Activated T-helper 1 cell treated with anti-CD3 and anti-CD28 coated beads, Interleukin-12 subunit alpha, Interleukin-12 subunit beta, Interleukin-2, Interleukin-4 antibody, amounts not matched to agents 30 ng/mL and 10 ng/mL and 1 ng/mL, durations not matched to agents 14 hours and 24 hours and 36 hours (primary cell): ENCODE measurements around the gene TEX101. TPM values are rescaled to one million over a fixed set of nuclear protein-coding genes. Genes with fewer than 3 reads are reported as not detected.
"Not testable (repeated sequence)": the region's sequence is repeated elsewhere in the genome, so short reads cannot be mapped to it uniquely, and the experiment has no call there.

Experiments
- DNase-seq: peaks from one replicate; pipeline ENCODE4 v3.0.0; 2021; ENCODE audit warnings: low spot score
- H3K27ac Mint-ChIP-seq: one replicate; pipeline ENCODE4 v1.8.0; 2021; ENCODE audit warnings: mild to moderate bottlenecking, mixed read lengths
- H3K27me3 Mint-ChIP-seq: one replicate; pipeline ENCODE4 v1.8.0; 2022; ENCODE audit warnings: mild to moderate bottlenecking, moderate library complexity, mixed read lengths; ENCODE audit not compliant: insufficient read depth
- H3K36me3 Mint-ChIP-seq: one replicate; pipeline ENCODE4 v1.8.0; 2021; ENCODE audit warnings: low read depth, mixed read lengths
- H3K4me1 Mint-ChIP-seq: one replicate; pipeline ENCODE4 v1.8.0; 2021; ENCODE audit warnings: low read depth, mixed read lengths
- H3K4me3 Mint-ChIP-seq: one replicate; pipeline ENCODE4 v1.8.0; 2021; ENCODE audit warnings: mild to moderate bottlenecking, moderate library complexity, mixed read lengths
- H3K9me3 Mint-ChIP-seq: one replicate; pipeline ENCODE4 v1.8.0; 2021; ENCODE audit warnings: mixed read lengths
- intact Hi-C: fragments of 100-400 bp; cut with micrococcal nuclease; formaldehyde crosslinking; loops from one replicate; pipeline ENCODE4 v1.15.1; 2024
- total RNA-seq: library from RNA; stranded (reverse); gene quantifications from 2 replicates; pipeline ENCODE4 v1.2.3, GENCODE V29; 2022

TEX101 gene, protein sequence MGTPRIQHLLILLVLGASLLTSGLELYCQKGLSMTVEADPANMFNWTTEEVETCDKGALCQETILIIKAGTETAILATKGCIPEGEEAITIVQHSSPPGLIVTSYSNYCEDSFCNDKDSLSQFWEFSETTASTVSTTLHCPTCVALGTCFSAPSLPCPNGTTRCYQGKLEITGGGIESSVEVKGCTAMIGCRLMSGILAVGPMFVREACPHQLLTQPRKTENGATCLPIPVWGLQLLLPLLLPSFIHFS
- total RNA-seq: not detected in 2 replicates

DNA sequence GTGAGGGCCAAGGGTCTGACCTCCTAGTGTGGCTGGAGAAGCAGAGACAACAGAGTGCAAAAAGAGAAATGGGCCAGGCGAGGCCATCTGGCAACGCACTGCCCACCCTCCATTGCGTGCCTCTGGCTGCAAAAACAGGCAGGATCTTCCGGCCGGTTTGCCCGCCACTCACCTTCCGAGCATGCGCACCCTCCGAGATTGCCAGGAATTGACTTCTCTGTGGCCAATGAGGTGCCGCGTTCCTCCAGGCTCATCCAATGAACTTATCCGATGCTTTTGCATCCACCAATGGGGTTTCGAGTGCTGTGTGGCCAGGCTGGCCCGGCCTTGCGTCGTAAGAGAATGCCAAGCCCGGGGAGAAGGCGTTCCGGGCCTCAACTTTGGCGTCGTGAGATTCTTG is at the start of gene TEX101:
Gene TEX101 (plus strand): TSS at position 337 of the 400 bp plus-strand sequence. CDS start 1,030 bp downstream, outside the sequence.
- Mint-ChIP-seq H3K36me3 (no peaks in the 10 kb centered on the region), H3K4me1 (no peaks in the 10 kb centered on the region), H3K9me3 (no peaks in the 10 kb centered on the region), H3K27me3 (no peaks in the 10 kb centered on the region), H3K27ac (no peak within 1 kb of the TSS), H3K4me3 (no peak within 1 kb of the TSS)
- intact Hi-C loops: no loop called here
- DNase-seq: no peak

DNA sequence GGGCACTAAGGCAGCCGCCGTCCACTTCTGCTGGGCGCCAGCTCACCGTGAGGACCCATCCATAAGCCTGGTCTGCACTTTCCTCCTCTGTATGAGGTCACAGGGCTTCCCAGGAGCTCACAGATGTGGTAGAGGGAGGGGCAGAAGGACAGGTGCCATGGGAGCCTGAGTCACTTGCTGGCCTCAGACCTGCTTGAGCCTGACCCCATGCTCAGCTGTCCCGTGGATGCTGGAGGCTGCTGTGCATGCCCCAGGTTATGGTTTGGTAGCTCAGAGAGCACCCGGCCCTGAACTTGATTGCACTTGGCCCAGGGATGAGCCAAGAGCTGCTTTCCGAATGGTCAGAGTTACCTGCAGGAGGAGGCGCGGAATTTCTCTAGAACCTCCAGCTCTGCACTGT is 49.0 kb upstream of the TEX101 start:
- DNase-seq, H3K4me3 Mint-ChIP-seq, intact Hi-C loops, H3K27me3 Mint-ChIP-seq, H3K36me3 Mint-ChIP-seq, H3K27ac Mint-ChIP-seq, H3K4me1 Mint-ChIP-seq, H3K9me3 Mint-ChIP-seq: not testable (repeated sequence)

DNA sequence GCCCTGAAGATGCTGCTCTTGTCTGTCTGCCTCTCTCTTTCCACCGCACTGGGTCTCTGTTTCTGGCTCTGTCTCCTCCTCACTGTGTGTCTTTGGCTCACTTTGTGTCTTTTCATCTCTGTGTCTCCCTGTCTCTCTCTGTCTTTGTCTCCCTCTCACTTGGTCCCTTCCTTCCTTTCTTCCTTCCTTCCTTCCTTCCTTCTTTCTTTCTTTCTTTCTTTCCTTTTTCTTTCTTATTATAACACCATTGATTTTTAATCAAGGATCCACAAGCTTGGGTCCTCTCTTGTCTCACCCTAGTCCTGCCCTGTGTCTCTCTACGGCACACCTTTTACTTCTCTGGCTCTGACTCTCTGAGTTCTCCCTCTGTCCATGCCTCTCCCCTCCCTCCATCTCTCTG is 46.9 kb upstream of the TEX101 start:
- no peak for DNase-seq
- H3K27ac Mint-ChIP-seq: no peak overlapping the region
- H3K36me3 Mint-ChIP-seq: no peaks in the 10 kb centered on the region
- no peak overlapping the region for H3K4me3 Mint-ChIP-seq
- H3K9me3 Mint-ChIP-seq: no peaks in the 10 kb centered on the region
- intact Hi-C loops: no loop called here
- H3K4me1 Mint-ChIP-seq: no peaks in the 10 kb centered on the region
- peaks cover 2% of the 10 kb centered on the region for H3K27me3 Mint-ChIP-seq

DNA sequence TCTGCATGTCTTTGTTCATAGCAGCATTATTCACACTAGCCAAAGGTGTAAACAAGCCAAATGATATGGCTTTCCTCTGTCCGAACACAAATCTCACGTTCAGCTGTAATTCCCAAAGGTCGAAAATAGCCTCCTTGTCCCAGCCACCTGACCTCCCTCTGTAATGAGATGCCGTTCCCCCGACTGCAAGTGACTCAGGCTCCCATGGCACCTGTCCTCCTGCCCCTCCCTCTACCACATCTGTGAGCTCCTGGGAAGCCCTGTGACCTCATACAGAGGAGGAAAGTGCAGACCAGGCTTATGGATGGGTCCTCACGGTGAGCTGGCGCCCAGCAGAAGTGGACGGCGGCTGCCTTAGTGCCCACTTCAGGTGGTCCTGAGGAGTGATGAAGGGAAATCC is 45.8 kb upstream of the TEX101 start:
- DNase-seq, H3K9me3 Mint-ChIP-seq, intact Hi-C loops, H3K4me1 Mint-ChIP-seq, H3K4me3 Mint-ChIP-seq, H3K27me3 Mint-ChIP-seq, H3K27ac Mint-ChIP-seq, H3K36me3 Mint-ChIP-seq: not testable (repeated sequence)

DNA sequence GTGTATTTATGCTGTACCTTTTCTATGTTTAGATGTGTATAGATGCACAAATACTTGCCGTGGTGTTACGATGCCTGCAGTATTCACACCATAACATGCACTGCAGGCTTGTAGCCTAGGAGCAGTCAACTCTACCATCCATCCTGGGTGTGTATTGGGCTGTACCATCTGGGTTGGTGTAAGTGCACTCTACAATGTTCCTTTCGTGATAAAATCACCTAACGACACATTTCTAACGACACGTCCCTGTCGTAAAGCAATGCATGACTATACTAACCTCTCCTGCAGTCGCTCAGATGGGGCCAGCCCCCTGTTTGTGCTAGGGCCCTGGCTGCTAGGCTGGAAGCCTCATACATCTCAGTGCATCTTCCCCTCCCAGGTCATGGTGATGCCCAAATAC is 42.8 kb upstream of the TEX101 start:
- no peak for DNase-seq
- Mint-ChIP-seq H3K4me1 (no peaks in the 10 kb centered on the region), H3K27ac (no peak overlapping the region), H3K4me3 (no peak overlapping the region), H3K27me3 (no peaks in the 10 kb centered on the region), H3K36me3 (no peaks in the 10 kb centered on the region), H3K9me3 (no peaks in the 10 kb centered on the region)
- intact Hi-C loops: no loop called here

DNA sequence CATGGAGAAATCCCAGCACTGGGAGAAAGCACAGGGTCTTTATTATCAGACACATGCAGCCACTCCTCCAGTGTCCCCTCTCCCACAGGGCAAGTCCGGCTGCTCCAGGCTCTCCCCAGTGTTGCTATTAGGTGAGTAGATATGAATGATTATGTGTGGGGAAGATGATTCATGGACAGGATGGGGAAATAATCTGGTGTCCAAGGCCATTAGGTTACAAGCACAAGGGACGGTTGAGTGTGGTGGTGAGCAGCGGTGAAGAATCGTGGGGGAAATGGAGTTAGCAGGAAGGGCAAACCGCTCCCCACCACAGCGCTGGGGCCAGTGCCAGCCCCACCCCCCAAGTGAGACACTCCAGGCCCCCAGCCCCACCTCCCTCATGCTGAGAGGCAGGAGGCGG is 42.2 kb upstream of the TEX101 start:
- no peak overlapping the region for H3K27ac Mint-ChIP-seq
- H3K4me3 Mint-ChIP-seq: no peak overlapping the region

DNA sequence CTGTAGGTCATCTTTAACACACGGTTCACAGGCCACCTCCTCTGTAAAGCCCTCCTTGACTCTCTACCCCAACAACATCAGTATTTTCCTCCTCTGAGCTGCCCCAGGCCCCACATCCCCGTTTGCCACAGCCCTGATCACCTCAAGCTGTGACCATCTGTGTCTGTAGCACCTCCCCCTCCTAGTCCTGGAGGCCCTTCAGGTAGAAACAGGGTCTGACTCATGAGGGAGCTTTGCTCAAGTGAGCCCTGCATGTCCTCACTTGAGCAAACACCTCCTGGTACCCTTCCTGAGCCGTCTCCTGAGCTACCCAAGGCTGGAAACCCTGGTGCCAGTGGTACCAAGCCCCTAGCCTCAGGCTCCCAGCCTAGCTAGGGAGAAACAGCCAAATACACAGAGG is 37.1 kb upstream of the TEX101 start:
- H3K27me3 Mint-ChIP-seq, H3K4me3 Mint-ChIP-seq, DNase-seq, H3K9me3 Mint-ChIP-seq, H3K36me3 Mint-ChIP-seq, H3K27ac Mint-ChIP-seq, intact Hi-C loops, H3K4me1 Mint-ChIP-seq: not testable (repeated sequence)

More for the DNA sequence above, 42.2 kb upstream of the TEX101 start:
- no peaks in the 10 kb centered on the region for H3K27me3 Mint-ChIP-seq
- DNase-seq: no peak
- no peaks in the 10 kb centered on the region for H3K9me3 Mint-ChIP-seq
- intact Hi-C loops: no loop called here
- no peaks in the 10 kb centered on the region for H3K36me3 Mint-ChIP-seq
- no peaks in the 10 kb centered on the region for H3K4me1 Mint-ChIP-seq

DNA sequence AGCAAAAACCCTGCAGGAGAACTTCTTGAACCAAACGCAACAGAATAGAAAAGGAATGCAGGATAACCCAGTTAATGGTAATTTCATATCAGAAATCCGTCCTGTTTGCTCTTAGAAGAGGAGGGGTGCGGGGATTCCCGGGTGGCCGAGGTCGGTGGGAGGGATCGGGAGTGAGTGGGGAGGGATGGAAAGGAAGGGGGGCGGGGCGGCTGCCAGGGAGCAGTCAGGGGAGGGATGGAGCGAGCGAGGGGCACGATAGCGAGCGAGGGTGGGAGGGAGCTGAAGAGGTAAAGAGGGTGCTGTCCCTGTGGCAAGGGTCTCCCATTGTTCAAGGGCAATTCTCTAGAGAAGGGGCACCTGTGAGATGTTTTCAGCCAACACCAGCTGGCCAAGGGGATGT is 34.7 kb upstream of the TEX101 start:
- Mint-ChIP-seq H3K36me3 (no peaks in the 10 kb centered on the region), H3K9me3 (no peaks in the 10 kb centered on the region), H3K4me1 (no peaks in the 10 kb centered on the region), H3K27me3 (peaks cover 3% of the 10 kb centered on the region), H3K27ac (no peak overlapping the region), H3K4me3 (no peak overlapping the region)
- no peak for DNase-seq
- intact Hi-C loops: no loop called here

DNA sequence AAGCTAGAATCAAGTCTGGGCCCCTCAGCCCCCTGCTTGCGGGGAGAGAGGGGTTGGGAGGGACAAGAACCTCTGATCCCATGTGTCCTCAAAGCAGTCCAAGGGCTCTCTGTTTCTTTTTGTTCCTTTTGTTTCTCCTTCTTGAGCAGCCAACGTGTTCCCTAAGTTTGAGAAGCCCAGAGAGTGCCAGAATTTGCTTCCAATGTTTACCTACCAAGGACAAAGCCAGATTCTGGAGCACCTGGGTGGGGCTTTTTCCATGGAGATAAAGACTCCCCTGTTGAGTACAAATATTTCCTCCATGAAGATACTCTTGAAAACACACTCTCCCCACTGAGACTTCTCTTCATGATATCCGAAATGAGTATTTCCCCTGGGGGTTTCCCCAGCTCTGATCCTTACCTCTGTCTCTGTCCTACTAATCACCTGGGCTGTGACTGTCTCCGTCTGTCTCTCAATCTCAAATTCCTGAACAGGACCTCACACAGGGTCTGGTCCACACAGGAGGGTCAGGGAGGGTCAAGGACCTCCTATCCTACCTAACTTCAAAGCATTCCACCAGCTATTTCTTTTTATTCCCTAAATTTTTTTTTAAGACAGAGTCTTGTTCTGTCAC is 33.8 kb upstream of the TEX101 start:
- intact Hi-C loops: no loop called here
- H3K4me3 Mint-ChIP-seq: no peak overlapping the region
- DNase-seq: no peak
- no peak overlapping the region for H3K27ac Mint-ChIP-seq
- H3K36me3 Mint-ChIP-seq: no peaks in the 10 kb centered on the region
- peaks cover 2% of the 10 kb centered on the region for H3K9me3 Mint-ChIP-seq
- peaks cover 3% of the 10 kb centered on the region for H3K27me3 Mint-ChIP-seq
- H3K4me1 Mint-ChIP-seq: no peaks in the 10 kb centered on the region

DNA sequence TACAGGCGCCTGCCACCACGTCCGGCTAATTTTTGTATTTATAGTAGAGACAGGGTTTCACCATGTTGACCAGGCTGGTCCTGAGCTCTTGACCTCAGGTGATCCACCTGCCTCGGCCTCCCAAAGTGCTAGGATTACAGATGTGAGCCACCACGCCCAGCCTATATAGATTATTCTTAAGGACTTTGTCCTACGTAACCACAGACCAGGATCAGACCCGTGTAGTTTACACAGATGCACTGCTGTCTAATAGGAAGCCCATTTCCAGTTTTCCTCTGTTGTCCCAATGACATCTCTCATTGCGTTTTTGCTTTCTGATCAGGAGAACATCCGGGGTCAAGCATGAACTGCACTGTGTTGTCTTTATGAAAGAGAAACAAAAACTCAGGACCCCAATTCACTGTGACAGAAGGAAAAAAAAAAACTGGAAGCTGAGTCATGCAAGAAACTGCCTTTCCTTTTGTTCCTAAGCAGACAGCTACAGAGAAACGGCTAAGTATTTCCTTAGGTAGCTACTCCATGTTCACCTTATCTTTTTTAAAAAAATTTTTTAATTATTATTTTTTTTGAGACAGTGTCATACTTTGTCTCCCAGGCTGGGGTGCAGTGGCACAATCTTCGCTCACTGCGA is 32.0 kb upstream of the TEX101 start:
- H3K27ac Mint-ChIP-seq, H3K4me1 Mint-ChIP-seq, intact Hi-C loops, H3K36me3 Mint-ChIP-seq, H3K4me3 Mint-ChIP-seq, H3K27me3 Mint-ChIP-seq, DNase-seq, H3K9me3 Mint-ChIP-seq: not testable (repeated sequence)

DNA sequence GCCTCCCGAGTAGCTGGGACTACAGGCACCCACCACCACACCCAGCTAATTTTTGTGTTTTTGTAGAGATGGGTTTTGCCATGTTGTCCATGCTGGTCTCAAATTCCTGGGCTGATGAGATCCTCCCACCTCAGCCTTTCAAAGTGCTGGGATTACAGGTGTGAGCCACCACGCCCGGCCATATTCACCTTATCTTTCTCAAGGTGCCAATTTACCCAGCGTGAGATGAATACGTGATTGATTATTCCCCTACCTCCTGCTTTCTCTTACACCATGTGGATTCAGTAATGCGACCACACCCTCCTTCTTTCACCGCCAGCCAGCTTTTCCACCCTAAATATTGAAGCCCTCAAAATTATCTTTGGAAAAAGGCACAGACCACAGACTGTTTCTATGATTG is 31.4 kb upstream of the TEX101 start:
- H3K27ac Mint-ChIP-seq, H3K4me3 Mint-ChIP-seq, H3K27me3 Mint-ChIP-seq, DNase-seq, intact Hi-C loops, H3K4me1 Mint-ChIP-seq, H3K36me3 Mint-ChIP-seq, H3K9me3 Mint-ChIP-seq: not testable (repeated sequence)

DNA sequence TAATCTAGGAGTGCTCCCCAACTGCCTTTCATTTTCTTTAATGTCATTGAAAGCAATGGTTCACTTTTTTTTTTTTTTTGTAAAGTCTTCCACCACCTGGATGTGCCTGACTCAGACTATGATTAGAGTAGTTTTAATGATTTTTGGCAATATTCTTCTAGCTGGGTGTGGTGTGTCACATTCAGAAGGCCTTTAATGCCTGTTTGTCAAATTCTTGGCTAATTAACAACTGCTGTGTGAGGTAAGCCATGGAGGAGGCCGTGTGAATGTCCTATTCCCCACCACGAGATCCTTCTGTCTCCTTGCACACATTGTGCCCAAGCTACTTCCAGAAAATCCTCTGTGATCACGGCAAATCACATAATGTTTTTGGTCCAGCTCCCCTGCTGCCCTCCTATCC is 30.9 kb upstream of the TEX101 start:
- H3K4me1 Mint-ChIP-seq, H3K27ac Mint-ChIP-seq, intact Hi-C loops, H3K36me3 Mint-ChIP-seq, H3K9me3 Mint-ChIP-seq, H3K27me3 Mint-ChIP-seq, DNase-seq, H3K4me3 Mint-ChIP-seq: not testable (repeated sequence)

DNA sequence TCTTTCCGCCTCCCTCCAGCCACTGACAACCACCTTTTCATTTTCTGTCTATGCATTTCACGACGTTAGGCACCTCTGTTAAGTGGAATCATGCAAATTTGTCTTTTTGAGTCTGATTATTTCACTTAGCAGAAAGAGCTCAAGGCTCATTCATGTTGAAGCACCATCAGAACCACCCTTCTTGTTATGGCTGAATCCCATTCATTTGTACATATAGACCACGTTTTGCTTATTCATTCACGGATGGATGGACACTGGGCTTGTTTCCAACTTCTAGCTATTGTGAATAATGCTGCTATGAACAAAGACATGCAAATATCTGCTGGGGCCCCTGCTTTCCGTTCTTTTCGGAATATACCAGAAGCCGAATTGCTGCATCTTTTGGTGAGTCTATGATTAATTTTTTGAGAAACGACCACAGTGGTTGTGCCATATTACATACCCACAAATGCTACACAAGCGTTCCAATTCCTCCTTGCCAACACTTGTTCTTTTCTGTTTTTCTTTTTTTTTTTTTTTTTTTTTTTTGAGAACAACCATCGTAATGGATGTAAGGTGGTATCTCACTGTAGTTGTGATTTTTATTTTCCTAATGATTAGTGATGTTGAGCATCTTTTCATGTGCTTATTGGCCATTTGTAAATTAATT is 23.7 kb upstream of the TEX101 start:
- H3K4me3 Mint-ChIP-seq, H3K36me3 Mint-ChIP-seq, intact Hi-C loops, DNase-seq, H3K4me1 Mint-ChIP-seq, H3K9me3 Mint-ChIP-seq, H3K27me3 Mint-ChIP-seq, H3K27ac Mint-ChIP-seq: not testable (repeated sequence)
